Left hindlimb (tissue), 1 donor: ENCODE results near the gene PIK3R1.
"Not testable (repeated sequence)": the region's sequence is repeated elsewhere in the genome, so short reads cannot be mapped to it uniquely, and the experiment has no call there.

ENCODE experiments used
- DNase-seq: peaks from one replicate; pipeline ENCODE4 v3.0.0-alpha.2; 2018

Gene PIK3R1

GRCh38 chr5:68227532-68228160 is 12.1 kb downstream of the PIK3R1 start:
- DNase-seq = no peak

DNA sequence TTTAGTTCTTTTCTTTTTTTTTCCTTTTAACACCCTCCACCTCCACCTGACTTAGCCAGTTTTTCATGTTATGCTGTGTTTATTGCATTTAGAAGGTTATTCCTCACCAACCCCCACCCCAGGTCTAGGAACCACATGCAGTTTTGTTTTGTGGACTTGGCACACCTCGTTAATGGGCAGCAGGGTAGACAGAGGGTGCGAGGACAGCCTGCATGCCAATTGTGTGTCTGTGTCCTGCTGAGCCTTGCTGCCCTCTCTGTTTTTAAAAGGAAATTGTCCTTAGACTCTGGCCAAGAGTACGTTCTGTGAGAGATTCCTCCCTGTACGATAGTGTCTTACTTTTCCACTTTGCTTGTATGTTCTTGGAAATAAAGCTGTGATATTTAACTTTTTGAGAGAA is 13.9 kb downstream of the PIK3R1 start:
- no peak for DNase-seq

GRCh38 chr5:68230285-68230684 is 14.7 kb downstream of the PIK3R1 start:
- no peak for DNase-seq

DNA sequence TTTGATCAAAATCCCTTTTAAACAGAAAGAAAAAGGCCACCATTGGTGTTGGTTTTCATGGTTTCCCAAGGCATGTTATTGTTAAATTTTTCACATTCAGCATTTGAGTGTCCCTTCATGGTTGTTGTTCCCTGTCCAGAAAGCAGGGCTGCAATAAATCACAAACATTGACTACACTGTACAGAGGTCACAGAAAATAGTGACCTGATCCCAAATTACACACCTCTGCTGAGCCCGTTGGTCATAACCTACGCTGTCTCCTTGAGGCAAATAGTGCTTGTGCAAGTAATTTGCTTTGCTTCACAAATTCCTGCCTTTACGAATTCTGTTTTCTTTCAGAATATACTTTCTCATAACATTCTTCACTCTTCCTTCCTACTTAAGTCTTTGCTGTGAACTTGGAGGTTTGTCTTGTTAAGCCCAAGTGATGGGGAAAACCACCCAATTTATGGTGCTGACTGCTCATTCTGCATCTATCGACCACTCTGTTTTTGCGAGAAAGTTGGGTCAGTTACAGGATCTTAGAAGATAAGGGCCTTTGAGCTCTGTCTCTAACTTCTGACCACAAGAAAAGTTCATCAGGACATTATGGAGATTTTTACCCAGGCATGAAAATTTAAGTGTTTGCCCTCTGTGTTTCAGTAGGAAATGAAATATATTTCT is 16.0 kb downstream of the PIK3R1 start:
- no peak for DNase-seq

DNA sequence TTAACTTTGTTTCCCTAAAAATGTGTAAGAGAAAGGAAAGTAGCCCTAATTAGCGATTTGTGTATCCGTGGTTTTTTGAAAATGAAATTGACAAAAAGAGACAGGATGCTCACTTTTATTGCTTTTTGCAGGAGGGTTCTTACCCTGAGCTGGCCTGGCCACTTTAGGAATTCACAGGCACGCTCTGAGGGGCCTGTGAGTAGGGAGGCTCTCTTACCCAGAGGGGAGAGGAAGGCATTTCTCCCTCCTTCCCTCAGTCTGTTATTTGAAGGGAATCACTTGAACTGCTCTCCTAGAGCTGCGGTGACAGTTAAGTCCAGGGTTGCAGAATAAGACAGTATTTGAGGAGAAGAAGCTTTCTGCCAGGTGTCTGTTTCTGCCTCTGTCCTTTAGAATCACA is 16.7 kb downstream of the PIK3R1 start:
- no peak for DNase-seq

DNA sequence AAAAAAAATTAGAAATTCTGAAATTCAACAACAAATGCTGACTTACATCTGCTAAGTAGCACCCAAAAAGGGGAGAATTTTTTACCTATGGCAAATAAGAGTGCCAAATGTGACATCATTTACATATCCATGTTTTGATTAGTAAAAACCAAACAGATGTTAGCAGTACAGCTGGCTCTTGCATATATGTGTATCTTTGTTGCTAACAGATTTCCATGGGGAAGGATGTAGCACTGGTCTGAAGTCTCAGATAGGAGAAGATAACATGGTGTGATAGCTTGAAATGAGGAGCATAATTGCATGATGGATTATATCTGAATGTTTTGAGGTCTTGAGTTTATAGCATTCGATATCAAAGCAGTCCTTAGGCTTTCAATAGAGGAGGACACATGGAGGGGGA is 17.5 kb downstream of the PIK3R1 start:
- no peak for DNase-seq

- DNase-seq = not testable (repeated sequence)
Observed at GRCh38 chr5:68235229-68235628, 19.7 kb downstream of the PIK3R1 start.

DNA sequence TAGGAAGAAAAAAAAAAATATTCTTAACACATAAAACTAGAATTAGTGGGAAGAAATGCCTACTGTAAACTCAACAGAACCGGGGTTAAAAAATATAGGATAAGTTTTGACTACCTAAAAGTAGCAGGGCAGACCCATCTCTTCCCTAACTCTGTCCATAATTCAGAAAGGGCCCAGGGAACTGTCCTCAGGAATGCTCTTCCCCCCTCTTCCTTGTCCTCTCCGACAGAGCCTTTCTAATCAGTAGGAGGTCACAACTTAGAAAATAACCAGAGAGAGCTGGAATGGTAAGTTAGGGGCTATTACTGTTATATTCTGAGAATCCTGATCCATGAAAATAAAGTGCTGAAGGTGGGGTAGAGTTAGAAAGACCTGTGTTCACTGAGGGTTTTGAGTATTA is 22.2 kb downstream of the PIK3R1 start:
- DNase-seq = no peak

GRCh38 chr5:68239487-68239886 is 23.9 kb downstream of the PIK3R1 start:
- DNase-seq = no peak

- no peak for DNase-seq
Observed at GRCh38 chr5:68240202-68240601, 24.6 kb downstream of the PIK3R1 start.

- no peak for DNase-seq
Observed at GRCh38 chr5:68240771-68241170, 25.2 kb downstream of the PIK3R1 start.

DNA sequence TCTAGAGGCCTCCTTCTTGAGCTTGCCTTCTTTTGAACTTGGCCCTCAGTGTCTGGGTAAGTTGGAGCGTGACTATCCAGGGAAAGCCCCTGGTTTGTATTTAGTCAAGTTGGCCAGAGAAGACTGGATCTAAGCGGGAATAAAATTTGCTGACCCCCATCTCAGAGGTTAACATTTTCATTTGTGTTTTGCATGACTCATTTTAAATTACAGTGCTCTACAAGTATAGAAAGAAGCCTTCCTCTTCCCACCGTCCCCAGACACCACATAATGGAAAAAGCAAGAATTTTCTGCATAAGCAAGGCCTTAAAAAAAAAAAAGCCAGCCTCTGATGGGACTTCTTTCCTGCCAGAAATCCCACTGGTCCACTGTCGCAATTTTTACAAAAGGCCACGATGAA is 27.2 kb downstream of the PIK3R1 start:
- no peak for DNase-seq

DNA sequence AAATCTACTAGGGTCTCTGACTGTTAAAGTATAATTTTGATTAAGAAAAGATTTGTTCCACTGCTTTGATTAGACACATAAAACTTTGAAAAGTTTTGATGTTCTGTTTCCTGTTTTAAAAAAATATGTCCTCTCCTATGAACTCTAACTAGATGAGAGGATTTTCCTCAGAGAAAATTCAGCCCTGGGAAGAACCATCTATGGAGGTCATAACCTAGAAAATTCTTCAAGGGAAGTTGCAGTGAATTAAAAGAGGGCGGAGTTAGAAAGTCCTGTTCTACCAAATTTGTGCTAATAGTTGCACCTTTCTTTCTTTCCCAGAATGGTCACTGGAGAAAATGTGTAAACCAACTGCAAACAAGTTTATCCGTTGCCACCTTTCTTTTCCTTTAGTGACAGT is 27.7 kb downstream of the PIK3R1 start:
- DNase-seq = no peak

GRCh38 chr5:68243681-68244080 is 28.1 kb downstream of the PIK3R1 start:
- no peak for DNase-seq

- no peak for DNase-seq
Observed at GRCh38 chr5:68245319-68245718, 29.8 kb downstream of the PIK3R1 start.

- DNase-seq = no peak
Observed at GRCh38 chr5:68246802-68247201, 31.2 kb downstream of the PIK3R1 start.

GRCh38 chr5:68247627-68248026 is 32.1 kb downstream of the PIK3R1 start:
- DNase-seq = no peak

DNA sequence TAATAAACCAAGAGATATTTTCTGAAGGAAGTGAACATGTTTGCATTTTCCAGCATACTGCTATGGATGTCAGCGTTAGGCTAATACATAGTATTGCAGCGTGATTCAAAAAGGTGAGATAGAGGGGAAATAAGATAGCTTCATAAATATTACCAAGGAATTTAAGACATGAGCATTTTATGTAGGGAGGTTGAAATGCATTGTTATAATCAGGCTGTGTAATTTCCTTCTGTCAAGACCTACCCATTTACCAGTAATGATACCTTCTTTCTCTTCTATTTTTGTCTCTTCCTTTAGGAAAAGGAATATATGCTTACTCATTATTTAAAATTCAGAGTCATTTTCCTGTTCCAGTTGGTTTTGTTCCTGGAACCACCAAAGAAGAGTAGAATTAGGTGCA is 33.3 kb downstream of the PIK3R1 start:
- no peak for DNase-seq

GRCh38 chr5:68249520-68249919 is 34.0 kb downstream of the PIK3R1 start:
- no peak for DNase-seq

DNA sequence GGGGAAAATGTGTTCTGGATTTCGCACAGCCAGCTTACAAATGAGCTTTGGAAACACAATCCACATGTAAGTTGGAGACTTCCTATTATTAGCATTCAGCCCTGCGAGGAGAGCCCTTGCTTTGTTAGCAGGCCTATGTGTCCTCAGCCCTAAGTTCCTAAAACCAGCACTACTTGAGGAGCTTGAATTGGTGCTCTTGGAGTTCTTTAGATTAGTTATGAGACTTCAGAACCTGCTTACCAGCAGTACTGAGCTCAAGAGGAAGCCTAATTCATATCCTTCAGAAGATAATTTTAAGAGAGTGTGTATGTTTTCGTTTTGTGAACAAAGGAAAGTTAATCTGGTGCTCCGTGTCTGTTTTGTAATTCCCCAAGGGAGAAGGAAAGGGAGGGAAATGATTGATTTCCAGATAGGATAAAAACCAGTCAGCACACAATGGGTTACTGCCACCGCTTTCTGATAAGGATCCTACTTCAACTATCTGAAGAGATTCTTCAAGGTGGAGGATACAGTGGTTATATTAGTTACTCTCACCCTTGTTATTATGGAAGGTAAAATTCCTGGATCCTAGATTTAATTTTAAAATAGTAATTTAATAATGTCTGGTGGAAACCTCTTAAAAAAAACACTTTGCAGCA is 35.2 kb downstream of the PIK3R1 start:
- no peak for DNase-seq

GRCh38 chr5:68251386-68251785 is 35.8 kb downstream of the PIK3R1 start:
- DNase-seq = no peak

GRCh38 chr5:68251804-68252522 is 36.4 kb downstream of the PIK3R1 start:
- peak; percentile 74 for DNase-seq

GRCh38 chr5:68252673-68253623 is 37.4 kb downstream of the PIK3R1 start:
- peak; percentile 75 for DNase-seq
